DOHH2 (cell line): Measurements from ENCODE around the gene DCLK1.

ENCODE experiments used
- H3F3A ChIP-seq: fragments of 200-600 bp; sonication (generic), shearing (Covaris generic); 2 replicates; pipeline ENCODE4 v1.6.0; 2016; ENCODE audit warnings: antibody characterized with exemption, mild to moderate bottlenecking; ENCODE audit not compliant: control insufficient read depth, insufficient read depth
- H3K27ac ChIP-seq: fragments of 200-600 bp; sonication (generic); 2 replicates; pipeline ENCODE4 v1.5.1; 2014; ENCODE audit warnings: low read depth, mild to moderate bottlenecking, low read length, moderate library complexity
- H3K27me3 ChIP-seq: fragments of 200-600 bp; sonication (generic); 2 replicates; pipeline ENCODE4 v1.6.1; 2014; ENCODE audit warnings: mild to moderate bottlenecking, low read length, mixed read lengths; ENCODE audit not compliant: control insufficient read depth
- H3K36me3 ChIP-seq: fragments of 200-600 bp; sonication (generic); 2 replicates; pipeline ENCODE4 v1.6.1; 2014; ENCODE audit warnings: mild to moderate bottlenecking, low read length, moderate library complexity, mixed read lengths; ENCODE audit not compliant: control insufficient read depth
- H3K4me1 ChIP-seq: fragments of 200-600 bp; sonication (generic); 2 replicates; pipeline ENCODE4 v1.6.1; 2014; ENCODE audit warnings: mild to moderate bottlenecking, low read length, mixed read lengths; ENCODE audit not compliant: control insufficient read depth
- H3K4me2 ChIP-seq: fragments of 200-600 bp; sonication (generic); 2 replicates; pipeline ENCODE4 v1.6.0; 2014; ENCODE audit warnings: mild to moderate bottlenecking, low read length, moderate library complexity
- H3K4me3 ChIP-seq: fragments of 200-600 bp; sonication (generic); 2 replicates; pipeline ENCODE4 v1.5.1; 2014; ENCODE audit warnings: mild to moderate bottlenecking, low read length, mixed read lengths
- H3K79me2 ChIP-seq: fragments of 200-600 bp; sonication (generic); 2 replicates; pipeline ENCODE4 v1.6.1; 2014; ENCODE audit warnings: mild to moderate bottlenecking, low read length, mixed read lengths; ENCODE audit not compliant: control insufficient read depth
- H3K9me2 ChIP-seq: fragments of 200-600 bp; sonication (generic); replicated peaks from 2 replicates; pipeline ENCODE4 v1.6.1; 2014; ENCODE audit warnings: mild to moderate bottlenecking, low read length, mixed read lengths; ENCODE audit not compliant: control insufficient read depth
- H3K9me3 ChIP-seq: fragments of 200-600 bp; sonication (generic); 2 replicates; pipeline ENCODE4 v1.6.1; 2014; ENCODE audit warnings: antibody characterized with exemption, low read length, mixed read lengths; ENCODE audit not compliant: control insufficient read depth, insufficient read depth
- H4K20me1 ChIP-seq: fragments of 200-600 bp; sonication (generic); 2 replicates; pipeline ENCODE4 v1.6.0; 2014; ENCODE audit warnings: low read depth, mild to moderate bottlenecking, antibody characterized with exemption, low read length, moderate library complexity; ENCODE audit not compliant: control insufficient read depth, insufficient read depth
- CTCF ChIP-seq: fragments of 200-600 bp; sonication (generic); IDR thresholded peaks from one replicate; pipeline ENCODE4 v1.5.1; 2014; ENCODE audit warnings: antibody characterized with exemption, mild to moderate bottlenecking, low read depth, low read length; ENCODE audit not compliant: poor library complexity, severe bottlenecking
- EZH2phosphoT487 ChIP-seq: fragments of 200-600 bp; sonication (generic); IDR thresholded peaks from 2 replicates; pipeline ENCODE4 v1.6.1; 2017; ENCODE audit warnings: borderline replicate concordance, mild to moderate bottlenecking, antibody characterized with exemption, low read length, moderate library complexity, mixed read lengths

Gene DCLK1

GRCh38 chr13:35858665-35859064, 272.5 kb downstream of the DCLK1 start:
- Histone ChIP-seq H3K4me1 (no peaks in the 10 kb centered on the region), H4K20me1 (no peaks in the 10 kb centered on the region), H3K27ac (no peak overlapping the region), H3F3A (no peaks in the 10 kb centered on the region), H3K79me2 (no peaks in the 10 kb centered on the region), H3K4me3 (no peak overlapping the region), H3K27me3 (peaks cover 19% of the 10 kb centered on the region), H3K4me2 (no peak overlapping the region), H3K9me3 (no peaks in the 10 kb centered on the region), H3K9me2 (no peaks in the 10 kb centered on the region), H3K36me3 (no peaks in the 10 kb centered on the region)
- TF ChIP-seq EZH2phosphoT487: no peak
- TF ChIP-seq CTCF: no peak

GRCh38 chr13:35857769-35858168, 273.4 kb downstream of the DCLK1 start:
- Histone ChIP-seq H3K4me3 (no peak overlapping the region), H3F3A (no peaks in the 10 kb centered on the region), H3K27me3 (peaks cover 19% of the 10 kb centered on the region), H3K9me2 (no peaks in the 10 kb centered on the region), H3K36me3 (no peaks in the 10 kb centered on the region), H3K9me3 (no peaks in the 10 kb centered on the region), H3K79me2 (no peaks in the 10 kb centered on the region), H4K20me1 (no peaks in the 10 kb centered on the region), H3K27ac (no peak overlapping the region), H3K4me2 (no peak overlapping the region), H3K4me1 (no peaks in the 10 kb centered on the region)
- TF ChIP-seq EZH2phosphoT487: no peak
- TF ChIP-seq CTCF: no peak

GRCh38 chr13:35856721-35857364, 274.3 kb downstream of the DCLK1 start:
- H3K9me3 ChIP-seq: no peaks in the 10 kb centered on the region
- no peaks in the 10 kb centered on the region for H3K36me3 ChIP-seq
- no peak for TF ChIP-seq CTCF
- TF ChIP-seq EZH2phosphoT487: no peak
- H3K27ac ChIP-seq: no peak overlapping the region
- peaks cover 19% of the 10 kb centered on the region for H3K27me3 ChIP-seq
- no peak overlapping the region for H3K4me2 ChIP-seq
- H3K9me2 ChIP-seq: no peaks in the 10 kb centered on the region
- no peak overlapping the region for H3K4me3 ChIP-seq
- H3K79me2 ChIP-seq: no peaks in the 10 kb centered on the region
- no peaks in the 10 kb centered on the region for H3K4me1 ChIP-seq
- H3F3A ChIP-seq: no peaks in the 10 kb centered on the region
- H4K20me1 ChIP-seq: no peaks in the 10 kb centered on the region
